Gastroesophageal sphincter (tissue), 3 donors: ENCODE measurements around the gene TDP1.

Experiments
- EP300 ChIP-seq: sonication (generic); formaldehyde crosslinking; IDR thresholded peaks from one replicate; pipeline ENCODE4 v1.6.1; 2017; ENCODE audit warnings: antibody characterized with exemption, mild to moderate bottlenecking
- POLR2A ChIP-seq, 2 donors: fragments of 450-650 bp; IDR thresholded peaks; one replicate each; pipeline ENCODE4 v1.6.1; 2017; ENCODE audit warnings: antibody characterized with exemption in 2 of 2, mild to moderate bottlenecking in 2 of 2, moderate library complexity in 1 of 2
- POLR2AphosphoS5 ChIP-seq: sonication (generic); formaldehyde crosslinking; IDR thresholded peaks from one replicate; pipeline ENCODE4 v1.6.1; 2017; ENCODE audit warnings: antibody characterized with exemption
- TF ChIP-seq, protein P1 (sequence below), 4 experiments: fragments of 200-600 bp in 2 of 4; fragments of 450-650 bp in 2 of 4; sonication (generic) in 1 of 4; IDR thresholded peaks; one replicate each; pipeline ENCODE4 v1.5.1; 2017 to 2019; ENCODE audit warnings: antibody characterized with exemption in 4 of 4, mild to moderate bottlenecking in 2 of 4, moderate library complexity in 2 of 4

DNA sequence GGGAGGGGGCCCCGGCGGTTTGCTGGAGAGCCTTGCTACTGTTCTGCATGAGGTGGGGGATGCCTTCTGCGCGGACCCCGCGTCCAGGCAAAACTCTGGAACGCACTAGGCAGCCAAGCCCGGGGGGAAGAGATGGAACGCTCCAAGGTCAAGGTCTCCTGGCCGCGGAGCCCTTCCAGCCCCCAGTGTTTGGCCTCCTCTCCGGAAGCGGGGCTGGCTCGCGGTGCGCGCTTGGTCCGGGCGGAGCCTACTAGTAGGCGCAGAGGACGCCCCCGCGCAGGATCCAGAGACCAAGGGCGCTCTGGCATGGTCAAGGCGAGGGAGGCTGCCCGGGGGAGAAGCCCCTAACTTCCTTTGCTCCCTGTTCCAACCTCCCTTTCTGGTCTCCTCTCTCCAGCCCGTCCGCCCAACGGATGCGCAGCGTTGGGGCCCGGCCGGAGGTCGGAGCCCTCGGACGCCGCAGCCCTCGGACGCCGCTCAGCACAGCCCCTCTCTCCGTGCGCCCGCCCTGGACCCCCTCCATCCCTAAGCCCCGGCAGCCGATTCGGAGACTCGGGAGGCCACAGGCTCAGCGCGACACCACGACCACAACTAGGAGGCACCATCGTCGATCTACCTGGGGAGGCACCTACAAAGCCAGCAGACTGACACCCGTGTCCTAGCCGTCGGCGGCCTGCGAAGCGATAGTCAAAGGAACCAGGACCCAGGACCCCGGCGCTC is 105.4 kb downstream of the TDP1 start:
- TF ChIP-seq, protein P1, sequence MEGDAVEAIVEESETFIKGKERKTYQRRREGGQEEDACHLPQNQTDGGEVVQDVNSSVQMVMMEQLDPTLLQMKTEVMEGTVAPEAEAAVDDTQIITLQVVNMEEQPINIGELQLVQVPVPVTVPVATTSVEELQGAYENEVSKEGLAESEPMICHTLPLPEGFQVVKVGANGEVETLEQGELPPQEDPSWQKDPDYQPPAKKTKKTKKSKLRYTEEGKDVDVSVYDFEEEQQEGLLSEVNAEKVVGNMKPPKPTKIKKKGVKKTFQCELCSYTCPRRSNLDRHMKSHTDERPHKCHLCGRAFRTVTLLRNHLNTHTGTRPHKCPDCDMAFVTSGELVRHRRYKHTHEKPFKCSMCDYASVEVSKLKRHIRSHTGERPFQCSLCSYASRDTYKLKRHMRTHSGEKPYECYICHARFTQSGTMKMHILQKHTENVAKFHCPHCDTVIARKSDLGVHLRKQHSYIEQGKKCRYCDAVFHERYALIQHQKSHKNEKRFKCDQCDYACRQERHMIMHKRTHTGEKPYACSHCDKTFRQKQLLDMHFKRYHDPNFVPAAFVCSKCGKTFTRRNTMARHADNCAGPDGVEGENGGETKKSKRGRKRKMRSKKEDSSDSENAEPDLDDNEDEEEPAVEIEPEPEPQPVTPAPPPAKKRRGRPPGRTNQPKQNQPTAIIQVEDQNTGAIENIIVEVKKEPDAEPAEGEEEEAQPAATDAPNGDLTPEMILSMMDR (IDR thresholded peaks at IDR 0.05) = no peak
- TF ChIP-seq POLR2A (IDR thresholded peaks at IDR 0.05) (no peak), POLR2AphosphoS5 (no peak), EP300 (no peak)
